GM19043 (cell line): ENCODE measurements around the gene CNTNAP2.

Experiments used
- ATAC-seq: cut with Tn5 transposase; IDR thresholded peaks from one replicate; pipeline ENCODE4 v1.9.1; 2021; ENCODE audit warnings: low read depth; ENCODE audit not compliant: unreplicated experiment

The CNTNAP2 gene

GRCh38 chr7:146412781-146413180 lies 296.2 kb downstream of the CNTNAP2 start:
- ATAC-seq = no peak

- no peak for ATAC-seq
These were observed 297.8 kb downstream of the CNTNAP2 start for GRCh38 chr7:146414373-146414772.

GRCh38 chr7:146414937-146415336 lies 298.3 kb downstream of the CNTNAP2 start:
- ATAC-seq = no peak

GRCh38 chr7:146417176-146417575 lies 300.6 kb downstream of the CNTNAP2 start:
- no peak for ATAC-seq

GRCh38 chr7:146423446-146423845 lies 306.8 kb downstream of the CNTNAP2 start:
- ATAC-seq = no peak

GRCh38 chr7:146424084-146424483 lies 307.5 kb downstream of the CNTNAP2 start:
- ATAC-seq = no peak

- ATAC-seq = no peak
These were observed 316.9 kb downstream of the CNTNAP2 start for GRCh38 chr7:146433501-146433900.

GRCh38 chr7:146443102-146443501 lies 326.5 kb downstream of the CNTNAP2 start:
- no peak for ATAC-seq

GRCh38 chr7:146449625-146450024 lies 333.0 kb downstream of the CNTNAP2 start:
- no peak for ATAC-seq

GRCh38 chr7:146455091-146455655 lies 338.6 kb downstream of the CNTNAP2 start:
- ATAC-seq = no peak

GRCh38 chr7:146479040-146479439 lies 362.4 kb downstream of the CNTNAP2 start:
- ATAC-seq = no peak

- no peak for ATAC-seq
These were observed 369.9 kb downstream of the CNTNAP2 start for GRCh38 chr7:146486519-146486918.

GRCh38 chr7:146492017-146492416 lies 375.4 kb downstream of the CNTNAP2 start:
- no peak for ATAC-seq

GRCh38 chr7:146494952-146495596 lies 378.5 kb downstream of the CNTNAP2 start:
- no peak for ATAC-seq

- ATAC-seq = no peak
These were observed 380.1 kb downstream of the CNTNAP2 start for GRCh38 chr7:146496657-146497056.

- ATAC-seq = no peak
These were observed 383.4 kb downstream of the CNTNAP2 start for GRCh38 chr7:146499970-146500369.

GRCh38 chr7:146503844-146504243 lies 387.2 kb downstream of the CNTNAP2 start:
- no peak for ATAC-seq

- ATAC-seq = no peak
These were observed 393.6 kb downstream of the CNTNAP2 start for GRCh38 chr7:146510088-146510680.

GRCh38 chr7:146514304-146514703 lies 397.7 kb downstream of the CNTNAP2 start:
- no peak for ATAC-seq

- no peak for ATAC-seq
These were observed 412.0 kb downstream of the CNTNAP2 start for GRCh38 chr7:146528581-146528980.

- ATAC-seq = no peak
These were observed 423.2 kb downstream of the CNTNAP2 start for GRCh38 chr7:146539836-146540235.

- ATAC-seq = no peak
These were observed 425.5 kb downstream of the CNTNAP2 start for GRCh38 chr7:146542101-146542500.
